ENCODE measurements around the gene IFIT3. TPM values are rescaled to one million over a fixed set of nuclear protein-coding genes. Genes with fewer than 3 reads are reported as not detected.

Gene IFIT3
- total RNA-seq, 1 donor from 2014 or later: 3.2 TPM

DNA sequence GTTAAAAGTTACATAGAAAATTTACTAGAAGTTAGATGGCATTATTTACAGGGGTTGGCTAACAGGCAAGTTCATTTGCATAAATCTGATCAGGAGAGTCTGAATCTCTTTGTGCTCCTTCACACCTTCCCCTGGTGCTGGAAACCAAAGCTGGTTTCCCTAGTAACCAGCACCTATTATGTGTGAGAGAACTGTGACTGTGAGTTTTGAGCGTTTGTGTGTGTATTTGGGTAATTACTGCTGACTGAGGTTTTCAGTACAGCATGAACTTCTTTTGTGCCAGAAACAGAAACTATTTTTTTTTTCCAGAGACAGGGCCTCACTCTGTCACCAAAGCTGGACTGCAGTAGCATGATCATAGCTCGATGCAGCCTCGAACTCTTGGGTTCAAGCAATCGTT, 39.7 kb downstream of the IFIT3 start:
- Mint-ChIP-seq H3K4me1 (peaks cover 20% of the 10 kb centered on the region), H3K4me3 (no peak overlapping the region), H3K9me3 (no peaks in the 10 kb centered on the region), H3K27ac (no peak overlapping the region), H3K36me3 (ENCODE audit: low read depth) (no peaks in the 10 kb centered on the region), H3K27me3 (peaks cover 2% of the 10 kb centered on the region)
- ATAC-seq (ENCODE audit: low read depth) (no peak), DNase-seq (no peak)
- intact Hi-C loops (cut with micrococcal nuclease): no loop called here
- POLR2A ChIA-PET: interaction anchor here (0.6 kb wide), 1 partner anchor 32 kb away, joined by 4 read pairs; no protein-coding TSS in a partner anchor
- CTCF ChIA-PET: interaction anchor here (0.7 to 2.4 kb wide), 3 partner anchors 17 to 65 kb away, joined by 3 to 8 read pairs (median 4); no protein-coding TSS in a partner anchor
- TF ChIP-seq, protein P1, sequence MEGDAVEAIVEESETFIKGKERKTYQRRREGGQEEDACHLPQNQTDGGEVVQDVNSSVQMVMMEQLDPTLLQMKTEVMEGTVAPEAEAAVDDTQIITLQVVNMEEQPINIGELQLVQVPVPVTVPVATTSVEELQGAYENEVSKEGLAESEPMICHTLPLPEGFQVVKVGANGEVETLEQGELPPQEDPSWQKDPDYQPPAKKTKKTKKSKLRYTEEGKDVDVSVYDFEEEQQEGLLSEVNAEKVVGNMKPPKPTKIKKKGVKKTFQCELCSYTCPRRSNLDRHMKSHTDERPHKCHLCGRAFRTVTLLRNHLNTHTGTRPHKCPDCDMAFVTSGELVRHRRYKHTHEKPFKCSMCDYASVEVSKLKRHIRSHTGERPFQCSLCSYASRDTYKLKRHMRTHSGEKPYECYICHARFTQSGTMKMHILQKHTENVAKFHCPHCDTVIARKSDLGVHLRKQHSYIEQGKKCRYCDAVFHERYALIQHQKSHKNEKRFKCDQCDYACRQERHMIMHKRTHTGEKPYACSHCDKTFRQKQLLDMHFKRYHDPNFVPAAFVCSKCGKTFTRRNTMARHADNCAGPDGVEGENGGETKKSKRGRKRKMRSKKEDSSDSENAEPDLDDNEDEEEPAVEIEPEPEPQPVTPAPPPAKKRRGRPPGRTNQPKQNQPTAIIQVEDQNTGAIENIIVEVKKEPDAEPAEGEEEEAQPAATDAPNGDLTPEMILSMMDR (IDR thresholded peaks at IDR 0.05): no peak

DNA sequence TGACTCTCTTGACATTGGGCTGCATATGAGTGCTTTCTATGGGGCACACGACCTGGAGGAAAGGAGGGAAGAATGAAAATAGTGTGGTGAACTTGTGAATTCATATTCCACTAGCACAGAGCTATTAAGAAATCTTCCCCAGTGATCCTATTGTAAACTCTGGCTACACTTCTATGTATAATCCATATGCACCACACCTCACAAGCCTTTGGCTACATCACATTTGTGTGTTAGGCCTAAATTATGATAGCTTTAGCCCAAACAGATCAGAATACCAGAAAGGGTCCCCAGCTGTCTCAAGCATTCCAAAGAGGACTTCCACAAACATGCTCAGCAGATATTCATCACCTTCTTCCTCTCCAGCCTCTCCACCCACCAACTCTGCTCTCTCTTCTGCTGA, 40.3 kb downstream of the IFIT3 start:
- Mint-ChIP-seq H3K9me3 (no peaks in the 10 kb centered on the region), H3K36me3 (ENCODE audit: low read depth) (no peaks in the 10 kb centered on the region), H3K4me1 (peaks cover 16% of the 10 kb centered on the region), H3K27me3 (peaks cover 2% of the 10 kb centered on the region), H3K27ac (no peak overlapping the region), H3K4me3 (no peak overlapping the region)
- DNase-seq: no peak
- TF ChIP-seq, protein P1 (IDR thresholded peaks at IDR 0.05): no peak
- no peak for ATAC-seq (ENCODE audit: low read depth)
- intact Hi-C loops (cut with micrococcal nuclease): loop anchor here (2.0 kb wide), 2 partner anchors 65 to 197 kb away; partner anchors contain the start of gene IFIT2
- ChIA-PET CTCF (interaction anchor here (0.6 to 2.4 kb wide), 8 partner anchors 16 to 1867 kb away, joined by 3 to 13 read pairs (median 4); no protein-coding TSS in a partner anchor), POLR2A (interaction anchor here (0.6 kb wide), 1 partner anchor 33 kb away, joined by 4 read pairs; no protein-coding TSS in a partner anchor)

DNA sequence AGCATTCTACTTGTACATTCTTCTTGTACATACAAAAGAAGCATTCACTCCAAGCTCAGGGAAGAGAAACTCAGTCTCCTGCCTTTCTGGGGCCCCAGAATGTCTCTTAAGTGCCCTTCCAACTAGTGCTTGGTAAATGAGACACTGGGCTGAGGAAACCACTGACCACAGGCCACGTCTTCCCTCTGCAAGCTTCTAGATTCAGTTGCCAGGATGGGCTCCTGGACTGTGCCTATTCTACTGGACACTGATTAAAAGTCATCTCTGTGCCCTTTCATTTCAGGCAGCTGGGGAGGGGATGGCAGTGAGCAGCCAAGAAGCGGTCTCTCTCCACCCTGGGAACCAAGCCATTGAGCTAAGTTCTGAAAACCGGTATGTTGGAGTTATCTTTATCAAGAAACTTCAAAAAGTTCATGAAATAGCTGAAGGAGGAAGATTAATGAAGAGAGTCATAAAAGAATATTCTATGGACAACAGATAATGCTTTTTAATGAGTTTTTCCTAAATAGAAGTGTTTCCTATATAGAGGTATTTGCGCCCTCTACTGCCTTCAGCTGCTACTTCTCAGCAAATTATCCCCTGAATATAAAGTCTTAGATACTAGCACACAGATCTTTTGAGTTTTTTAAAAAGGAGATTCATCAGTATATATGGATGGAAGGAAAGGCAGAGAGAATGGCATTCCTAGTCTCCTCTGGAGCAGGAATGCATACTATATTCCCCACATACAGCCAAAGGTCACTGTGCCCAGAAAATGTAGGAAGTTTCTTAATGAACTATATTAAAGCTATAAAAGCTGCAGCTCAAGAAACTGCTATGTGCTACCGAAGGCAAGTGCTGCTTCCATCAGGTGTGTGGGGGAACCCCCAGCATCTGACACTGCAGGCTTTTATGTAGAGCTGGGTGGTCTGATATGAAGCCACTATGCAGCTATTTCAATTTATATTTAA, 41.6 kb downstream of the IFIT3 start:
- Mint-ChIP-seq H3K27ac (no peak overlapping the region), H3K27me3 (peaks cover 2% of the 10 kb centered on the region), H3K4me1 (peaks cover 6% of the 10 kb centered on the region), H3K9me3 (no peaks in the 10 kb centered on the region), H3K36me3 (ENCODE audit: low read depth) (no peaks in the 10 kb centered on the region), H3K4me3 (no peak overlapping the region)
- ChIA-PET CTCF (interaction anchor here (0.9 to 2.4 kb wide), 21 partner anchors 9 to 193 kb away, joined by 3 to 19 read pairs (median 4); partner anchors contain the start of genes IFIT1B and IFIT2), POLR2A (no interaction called here)
- no peak for ATAC-seq (ENCODE audit: low read depth)
- no peak for DNase-seq
- intact Hi-C loops (cut with micrococcal nuclease): loop anchor here (1.0 to 2.0 kb wide), 3 partner anchors 67 to 195 kb away; partner anchors contain the start of gene IFIT2
- TF ChIP-seq, protein P1 (IDR thresholded peaks at IDR 0.05): no peak

DNA sequence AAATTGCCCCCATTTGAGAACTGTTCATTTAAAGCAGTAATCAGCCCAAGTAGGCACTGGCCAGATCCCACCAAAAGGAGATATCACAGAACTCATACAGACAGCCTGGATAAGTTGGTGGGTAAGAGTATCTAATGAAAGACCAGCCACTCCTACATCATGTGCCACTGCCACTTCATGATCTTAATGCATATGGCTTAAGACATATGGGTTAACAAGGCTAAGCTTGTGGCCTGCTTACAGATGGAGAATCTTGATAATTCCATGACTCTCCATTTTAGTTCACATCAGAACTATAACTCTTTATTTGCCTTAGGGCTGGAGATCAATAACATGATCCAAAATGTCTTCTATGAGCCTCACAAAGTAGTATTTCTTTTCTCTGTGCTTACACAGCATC, 43.3 kb downstream of the IFIT3 start:
- H3K27ac Mint-ChIP-seq: no peak overlapping the region
- no peak overlapping the region for H3K4me3 Mint-ChIP-seq
- no peaks in the 10 kb centered on the region for H3K9me3 Mint-ChIP-seq
- TF ChIP-seq, protein P1 (IDR thresholded peaks at IDR 0.05): no peak
- POLR2A ChIA-PET: no interaction called here
- ATAC-seq (ENCODE audit: low read depth): no peak
- intact Hi-C loops (cut with micrococcal nuclease): no loop called here
- peaks cover 2% of the 10 kb centered on the region for H3K27me3 Mint-ChIP-seq
- peaks cover 4% of the 10 kb centered on the region for H3K4me1 Mint-ChIP-seq
- no peaks in the 10 kb centered on the region for H3K36me3 Mint-ChIP-seq (ENCODE audit: low read depth)
- CTCF ChIA-PET: no interaction called here
- no peak for DNase-seq

DNA sequence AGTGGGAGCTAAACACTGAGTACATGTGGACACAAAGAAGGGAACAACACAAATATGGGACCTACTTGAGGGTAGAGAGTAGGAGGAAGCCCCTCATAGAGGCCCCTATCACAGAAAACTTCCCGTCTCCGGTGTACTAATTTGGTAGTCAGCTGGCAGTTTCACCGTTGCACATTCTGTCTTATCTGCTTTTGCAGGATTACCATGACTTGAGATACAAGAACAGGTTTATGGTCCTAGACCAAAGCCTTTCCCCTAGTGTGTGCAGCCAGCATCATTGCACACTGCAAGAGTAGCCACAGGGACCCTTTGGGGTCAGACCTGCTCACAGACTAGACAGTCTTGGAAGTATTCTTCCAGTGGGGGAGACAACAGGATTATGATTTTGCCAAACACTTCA, 44.2 kb downstream of the IFIT3 start:
- TF ChIP-seq, protein P1 (IDR thresholded peaks at IDR 0.05): no peak
- H3K9me3 Mint-ChIP-seq: no peaks in the 10 kb centered on the region
- POLR2A ChIA-PET: interaction anchor here (0.6 kb wide), 1 partner anchor 20 kb away, joined by 4 read pairs; the partner anchor contains the start of gene IFIT1
- no peak overlapping the region for H3K4me3 Mint-ChIP-seq
- ATAC-seq (ENCODE audit: low read depth) (no peak), DNase-seq (no peak)
- H3K27me3 Mint-ChIP-seq: peaks cover 2% of the 10 kb centered on the region
- H3K27ac Mint-ChIP-seq: no peak overlapping the region
- intact Hi-C loops (cut with micrococcal nuclease): no loop called here
- H3K4me1 Mint-ChIP-seq: peaks cover 4% of the 10 kb centered on the region
- CTCF ChIA-PET: no interaction called here
- no peaks in the 10 kb centered on the region for H3K36me3 Mint-ChIP-seq (ENCODE audit: low read depth)
